SK-N-SH (cell line): ENCODE data around the gene RRBP1. TPM values are rescaled to one million over a fixed set of nuclear protein-coding genes. Genes with fewer than 3 reads are reported as not detected.

ENCODE experiments used
- CTCF ChIA-PET: fragments of 300-600, 350-600 bp; formaldehyde crosslinking; extraction: SDS; loops from one replicate; lab custom pipeline; 2021; lab: Yijun Ruan, JAX
- POLR2A ChIA-PET: fragments of 350-600 bp; sonication (Branson Sonifier 250); formaldehyde crosslinking; extraction: SDS; loops from one replicate; lab custom pipeline; 2020; ENCODE audit warnings: antibody characterized with exemption, inconsistent platforms; lab: Yijun Ruan, JAX
- DNase-seq: peaks from one replicate; pipeline ENCODE4 v3.0.0; 2012
- H2AFZ ChIP-seq: fragments of 200-600 bp; sonication (generic); 2 replicates; pipeline ENCODE4 v1.8.1; 2016; ENCODE audit warnings: antibody characterized with exemption, mild to moderate bottlenecking, low read depth
- H3F3A ChIP-seq: fragments of 200-600 bp; sonication (generic); replicated peaks from 2 replicates; pipeline ENCODE3; 2016; ENCODE audit warnings: antibody characterized with exemption, mild to moderate bottlenecking; ENCODE audit not compliant: insufficient read depth
- H3K27ac ChIP-seq, 2 experiments: fragments of 200-500 bp in 1 of 2; fragments of 200-600 bp in 1 of 2; sonication (Bioruptor generic) in 1 of 2; sonication (generic), shearing (Covaris generic) in 1 of 2; 2 replicates each; pipeline versions ENCODE4 v1.5.1 to v1.6.1; 2014 to 2016; ENCODE audit warnings: low read depth in 2 of 2, inconsistent platforms in 1 of 2, low read length in 1 of 2, mild to moderate bottlenecking in 1 of 2, mixed read lengths in 1 of 2
- H3K27me3 ChIP-seq: fragments of 200-600 bp; sonication (generic), shearing (Covaris generic); 2 replicates; pipeline ENCODE4 v1.6.1; 2016; ENCODE audit warnings: mixed run types; ENCODE audit not compliant: insufficient read depth
- H3K36me3 ChIP-seq, 2 experiments: fragments of 200-500 bp in 1 of 2; fragments of 200-600 bp in 1 of 2; sonication (Bioruptor generic) in 1 of 2; sonication (generic) in 1 of 2; replicated peaks in 1 of 2; 2 replicates each; pipeline versions ENCODE3 to v1.5.1; 2014 to 2016; ENCODE audit warnings: low read length in 1 of 2, mild to moderate bottlenecking in 1 of 2; ENCODE audit not compliant: insufficient read depth in 2 of 2, control insufficient read depth in 1 of 2
- H3K4me1 ChIP-seq, 2 experiments: fragments of 200-500 bp in 1 of 2; fragments of 200-600 bp in 1 of 2; sonication (Bioruptor generic) in 1 of 2; sonication (generic), shearing (Covaris generic) in 1 of 2; 2 replicates each; pipeline versions ENCODE4 v1.5.1 to v1.6.1; 2014 to 2016; ENCODE audit warnings: low read depth in 1 of 2, low read length in 1 of 2, mixed run types in 1 of 2; ENCODE audit not compliant: insufficient read depth in 2 of 2, control insufficient read depth in 1 of 2
- H3K4me2 ChIP-seq: fragments of 200-600 bp; sonication (generic), shearing (Covaris generic); 2 replicates; pipeline ENCODE4 v1.6.1; 2017; ENCODE audit warnings: mixed run types
- H3K4me3 ChIP-seq, 2 experiments: fragments of 200-500 bp in 1 of 2; fragments of 200-600 bp in 1 of 2; sonication (Bioruptor generic) in 1 of 2; sonication (generic), shearing (Covaris generic) in 1 of 2; 2 replicates each; pipeline versions ENCODE4 v1.5.1 to v1.8.1; 2014 to 2016; ENCODE audit warnings: low read depth in 2 of 2, inconsistent platforms in 1 of 2, low read length in 1 of 2, mild to moderate bottlenecking in 1 of 2, mixed read lengths in 1 of 2, moderate library complexity in 1 of 2
- H3K79me2 ChIP-seq: fragments of 200-600 bp; sonication (generic); 2 replicates; pipeline ENCODE4 v1.8.1; 2017; ENCODE audit warnings: mild to moderate bottlenecking; ENCODE audit not compliant: insufficient read depth
- H3K9ac ChIP-seq: fragments of 200-600 bp; sonication (generic); 2 replicates; pipeline ENCODE4 v1.6.1; 2017; ENCODE audit warnings: mixed run types
- H3K9me2 ChIP-seq: fragments of 200-600 bp; sonication (generic); 2 replicates; pipeline ENCODE4 v1.6.1; 2017; ENCODE audit warnings: mixed run types
- H3K9me3 ChIP-seq: fragments of 200-600 bp; sonication (generic); 2 replicates; pipeline ENCODE4 v1.6.1; 2017; ENCODE audit warnings: mixed run types, mild to moderate bottlenecking, moderate library complexity
- H4K20me1 ChIP-seq: fragments of 200-600 bp; sonication (generic); 2 replicates; pipeline ENCODE4 v1.6.1; 2017; ENCODE audit warnings: mild to moderate bottlenecking, mixed run types; ENCODE audit not compliant: insufficient read depth
- ELF1 ChIP-seq: IDR thresholded peaks from 2 replicates; pipeline ENCODE4 v1.4.0; 2012
- EP300 ChIP-seq, 2 experiments: IDR thresholded peaks; 2 replicates each; pipeline versions ENCODE4 v1.4.0 to v1.6.1; 2012; ENCODE audit warnings: borderline replicate concordance in 1 of 2, low read depth in 1 of 2, low read length in 1 of 2
- EZH2phosphoT487 ChIP-seq: fragments of 200-600 bp; sonication (generic); IDR thresholded peaks from 2 replicates; pipeline ENCODE4 v1.6.1; 2017; ENCODE audit warnings: low read depth, mixed run types, mild to moderate bottlenecking, antibody characterized with exemption, moderate library complexity, borderline replicate concordance
- FOSL2 ChIP-seq: IDR thresholded peaks from 2 replicates; pipeline ENCODE4 v1.4.0; 2012; ENCODE audit warnings: low read depth, mild to moderate bottlenecking, moderate library complexity, borderline replicate concordance
- FOXM1 ChIP-seq: IDR thresholded peaks from 2 replicates; pipeline ENCODE4 v1.4.0; 2012; ENCODE audit warnings: low read depth, mild to moderate bottlenecking
- GABPA ChIP-seq: IDR thresholded peaks from 2 replicates; pipeline ENCODE4 v1.4.0; 2012; ENCODE audit warnings: low read depth, mild to moderate bottlenecking
- JUND ChIP-seq: IDR thresholded peaks from 2 replicates; pipeline ENCODE4 v1.4.0; 2012
- MAX ChIP-seq: IDR thresholded peaks from 2 replicates; pipeline ENCODE4 v1.4.0; 2012; ENCODE audit warnings: low read depth
- MEF2A ChIP-seq: IDR thresholded peaks from 2 replicates; pipeline ENCODE4 v1.4.0; 2012; ENCODE audit warnings: low read depth, borderline replicate concordance
- NFIC ChIP-seq: IDR thresholded peaks from 2 replicates; pipeline ENCODE4 v1.4.0; 2012; ENCODE audit warnings: borderline replicate concordance
- POLR2AphosphoS5 ChIP-seq: IDR thresholded peaks from 2 replicates; pipeline ENCODE4 v1.6.1; 2012; ENCODE audit warnings: low read depth, low read length
- RAD21 ChIP-seq: IDR thresholded peaks from 2 replicates; pipeline ENCODE4 v1.6.1; 2012; ENCODE audit warnings: mild to moderate bottlenecking, low read length
- RFX5 ChIP-seq: IDR thresholded peaks from 2 replicates; pipeline ENCODE4 v1.6.1; 2012; ENCODE audit warnings: mild to moderate bottlenecking, improper control_type of control experiment, low read length
- RXRA ChIP-seq: IDR thresholded peaks from 2 replicates; pipeline ENCODE4 v1.4.0; 2012; ENCODE audit warnings: low read depth, mild to moderate bottlenecking, borderline replicate concordance
- TAF1 ChIP-seq: IDR thresholded peaks from 2 replicates; pipeline ENCODE4 v1.6.1; 2012; ENCODE audit warnings: low read depth, mild to moderate bottlenecking, low read length, moderate library complexity, borderline replicate concordance
- TEAD4 ChIP-seq: IDR thresholded peaks from 2 replicates; pipeline ENCODE4 v1.4.0; 2012; ENCODE audit warnings: mild to moderate bottlenecking, borderline replicate concordance; ENCODE audit not compliant: insufficient read depth
- YY1 ChIP-seq: IDR thresholded peaks from 2 replicates; pipeline ENCODE4 v1.4.0; 2012; ENCODE audit warnings: low read depth, mild to moderate bottlenecking
- WGBS: methylation state at CpG from one replicate; pipeline ENCODE4 v1.1.6; 2017; ENCODE audit warnings: low lambda C conversion rate; 5-methylcytosine and 5-hydroxymethylcytosine counted together
- polyA plus RNA-seq, 3 experiments: library from polyadenylated mRNA; depleted of rRNA; stranded (reverse); fragments of >200 nt; gene quantifications; 2 replicates each; pipeline ENCODE4 v1.2.3, GENCODE V29; 2012
- TF ChIP-seq, protein P1 (sequence below): fragments of 150-350 bp; IDR thresholded peaks from 2 replicates; pipeline ENCODE4 v1.6.1; 2017; ENCODE audit warnings: antibody characterized with exemption, low read length, low read depth, borderline replicate concordance
- TF ChIP-seq, protein P2 (sequence below): IDR thresholded peaks from 2 replicates; pipeline ENCODE4; 2012
- TF ChIP-seq, protein P3 (sequence below): IDR thresholded peaks from 2 replicates; pipeline ENCODE4 v1.4.0; 2012; ENCODE audit warnings: low read depth, borderline replicate concordance

Gene RRBP1
- polyA plus RNA-seq, 1 of the 3 experiments (the other 2 are of a cell fraction) = 50.2 TPM

DNA sequence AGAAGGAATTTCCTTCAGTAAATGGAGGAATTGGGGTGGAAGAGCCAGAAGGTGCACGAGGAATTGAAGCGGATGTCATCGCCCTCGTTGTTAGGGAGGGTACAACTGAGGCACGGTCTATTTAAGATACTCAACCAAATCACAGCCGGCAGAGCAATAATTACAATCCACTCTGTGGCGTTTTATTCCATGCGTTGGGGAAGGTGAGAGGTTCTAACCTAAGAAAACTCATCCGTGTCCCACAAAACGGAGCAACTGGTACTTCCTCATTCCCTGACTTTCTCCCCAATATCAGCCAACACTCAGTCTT, 802 bp upstream of the RRBP1 start:
- no peak for DNase-seq
- Histone ChIP-seq H4K20me1 (peaks cover 28% of the 10 kb centered on the region), H2AFZ (peak overlapping the region; percentile 89; the same call in 1 of the 2 replicates), H3K9ac (no peak overlapping the region), H3K27me3 (peaks cover 32% of the 10 kb centered on the region), H3K4me3 (peak overlapping the region; percentile 59 to 74), H3F3A (no peaks in the 10 kb centered on the region), H3K36me3 (peaks cover 6 to 15% of the 10 kb centered on the region in 2 experiments), H3K4me1 (peaks cover 8 to 11% of the 10 kb centered on the region in 2 experiments; a peak in 2 of 4 replicates), H3K9me2 (no peaks in the 10 kb centered on the region), H3K9me3 (no peaks in the 10 kb centered on the region), H3K27ac (0 out of 4 replicates have a peak overlapping the region, but pooled peaks of 1 of the 2 experiments have one; percentile 27), H3K4me2 (peak overlapping the region; percentile 79), H3K79me2 (peaks cover 31% of the 10 kb centered on the region)
- POLR2A ChIA-PET = interaction anchor here (0.6 to 1.2 kb wide), 3 partner anchors 102 to 191 kb away, joined by 3 read pairs; no protein-coding TSS in a partner anchor
- WGBS = 69% methylated on average over 10 of the region's 10 CpGs
- CTCF ChIA-PET = interaction anchor here (0.8 to 6.4 kb wide), 25 partner anchors 9 to 590 kb away, joined by 3 to 75 read pairs (median 4); partner anchors contain the start of gene BANF2
- no peak for TF ChIP-seq POLR2AphosphoS5
- TF ChIP-seq TAF1 = no peak
- TF ChIP-seq, protein P1, sequence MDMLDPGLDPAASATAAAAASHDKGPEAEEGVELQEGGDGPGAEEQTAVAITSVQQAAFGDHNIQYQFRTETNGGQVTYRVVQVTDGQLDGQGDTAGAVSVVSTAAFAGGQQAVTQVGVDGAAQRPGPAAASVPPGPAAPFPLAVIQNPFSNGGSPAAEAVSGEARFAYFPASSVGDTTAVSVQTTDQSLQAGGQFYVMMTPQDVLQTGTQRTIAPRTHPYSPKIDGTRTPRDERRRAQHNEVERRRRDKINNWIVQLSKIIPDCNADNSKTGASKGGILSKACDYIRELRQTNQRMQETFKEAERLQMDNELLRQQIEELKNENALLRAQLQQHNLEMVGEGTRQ = no peak
- no peak for TF ChIP-seq RAD21
- TF ChIP-seq RFX5 = no peak
- no peak for TF ChIP-seq RXRA
- no peak for TF ChIP-seq JUND
- no peak for TF ChIP-seq FOXM1
- no peak for TF ChIP-seq MAX
- TF ChIP-seq ELF1 = no peak
- TF ChIP-seq EP300 (IDR thresholded peaks at IDR 0.05; ENCODE audit: borderline replicate concordance in 1 of 2, low read depth in 1 of 2, low read length in 1 of 2) = no peak
- TF ChIP-seq FOSL2 = no peak
- TF ChIP-seq TEAD4 = no peak
- no peak for TF ChIP-seq NFIC
- TF ChIP-seq, protein P2, sequence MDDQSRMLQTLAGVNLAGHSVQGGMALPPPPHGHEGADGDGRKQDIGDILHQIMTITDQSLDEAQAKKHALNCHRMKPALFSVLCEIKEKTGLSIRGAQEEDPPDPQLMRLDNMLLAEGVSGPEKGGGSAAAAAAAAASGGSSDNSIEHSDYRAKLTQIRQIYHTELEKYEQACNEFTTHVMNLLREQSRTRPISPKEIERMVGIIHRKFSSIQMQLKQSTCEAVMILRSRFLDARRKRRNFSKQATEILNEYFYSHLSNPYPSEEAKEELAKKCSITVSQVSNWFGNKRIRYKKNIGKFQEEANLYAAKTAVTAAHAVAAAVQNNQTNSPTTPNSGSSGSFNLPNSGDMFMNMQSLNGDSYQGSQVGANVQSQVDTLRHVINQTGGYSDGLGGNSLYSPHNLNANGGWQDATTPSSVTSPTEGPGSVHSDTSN = no peak
- no peak for TF ChIP-seq YY1
- no peak for TF ChIP-seq EZH2phosphoT487
- no peak for TF ChIP-seq GABPA
- TF ChIP-seq, protein P3, sequence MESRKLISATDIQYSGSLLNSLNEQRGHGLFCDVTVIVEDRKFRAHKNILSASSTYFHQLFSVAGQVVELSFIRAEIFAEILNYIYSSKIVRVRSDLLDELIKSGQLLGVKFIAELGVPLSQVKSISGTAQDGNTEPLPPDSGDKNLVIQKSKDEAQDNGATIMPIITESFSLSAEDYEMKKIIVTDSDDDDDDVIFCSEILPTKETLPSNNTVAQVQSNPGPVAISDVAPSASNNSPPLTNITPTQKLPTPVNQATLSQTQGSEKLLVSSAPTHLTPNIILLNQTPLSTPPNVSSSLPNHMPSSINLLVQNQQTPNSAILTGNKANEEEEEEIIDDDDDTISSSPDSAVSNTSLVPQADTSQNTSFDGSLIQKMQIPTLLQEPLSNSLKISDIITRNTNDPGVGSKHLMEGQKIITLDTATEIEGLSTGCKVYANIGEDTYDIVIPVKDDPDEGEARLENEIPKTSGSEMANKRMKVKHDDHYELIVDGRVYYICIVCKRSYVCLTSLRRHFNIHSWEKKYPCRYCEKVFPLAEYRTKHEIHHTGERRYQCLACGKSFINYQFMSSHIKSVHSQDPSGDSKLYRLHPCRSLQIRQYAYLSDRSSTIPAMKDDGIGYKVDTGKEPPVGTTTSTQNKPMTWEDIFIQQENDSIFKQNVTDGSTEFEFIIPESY = no peak
- TF ChIP-seq MEF2A = no peak
- TF ChIP-seq, all 33 proteins: peak for 0
